ENCODE measurements around the gene HIBCH. TPM values are rescaled to one million over a fixed set of nuclear protein-coding genes. Genes with fewer than 3 reads are reported as not detected.
A peak's percentile ranks its signal among the peaks of the same experiment; 100 is the strongest.

The HIBCH gene
- total and polyA plus RNA-seq, 2 experiments from 2014 or later = 10.4 to 29.0 TPM

DNA sequence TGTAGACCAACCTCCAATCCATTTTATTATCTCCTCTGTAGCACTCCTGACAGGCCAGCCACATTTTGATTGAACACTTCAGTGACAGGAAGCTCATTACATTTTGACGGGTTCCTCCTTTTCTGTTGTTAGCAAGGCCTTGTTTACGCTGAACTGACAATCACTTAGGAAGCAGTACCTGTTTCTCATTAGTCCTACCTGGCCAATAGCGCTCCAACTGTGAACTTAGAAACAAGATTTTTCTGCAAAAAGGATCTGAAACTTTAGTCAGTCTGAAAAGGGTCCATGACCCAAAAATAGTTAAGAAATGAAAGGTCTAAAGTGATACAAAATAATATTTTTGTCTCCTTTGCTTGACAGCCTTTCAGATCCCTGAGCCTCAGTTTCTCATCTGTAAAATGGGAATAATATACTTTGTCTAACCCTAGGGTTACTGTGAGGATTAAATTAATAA is 137.5 kb downstream of the HIBCH start:
- DNase-seq = no peak
- no peaks in the 10 kb centered on the region for H3K4me1 ChIP-seq (ENCODE audit: insufficient read depth)
- H2AFZ ChIP-seq = no peak overlapping the region
- no peaks in the 10 kb centered on the region for H3K36me3 ChIP-seq (ENCODE audit: low read depth)
- H3K4me3 ChIP-seq = no peak overlapping the region
- no peak for TF ChIP-seq EZH2 (IDR thresholded peaks at IDR 0.05; ENCODE audit: insufficient read depth, poor library complexity, severe bottlenecking)
- TF ChIP-seq EZH2phosphoT487 (IDR thresholded peaks at IDR 0.05; ENCODE audit: insufficient read depth, low read depth) = no peak
- WGBS, 2 experiments (ENCODE audit: low coverage in 1 of 2, low lambda C conversion rate in 2 of 2, missing lambda C conversion rate in 2 of 2) = 66 to 68% methylated on average over 3 of the region's 3 CpGs
- H3K4me2 ChIP-seq (ENCODE audit: unreplicated experiment) = no peak overlapping the region
- H3K79me2 ChIP-seq (ENCODE audit: insufficient read depth) = no peaks in the 10 kb centered on the region
- H3K27me3 ChIP-seq (replicated peaks; ENCODE audit: insufficient read depth) = no peaks in the 10 kb centered on the region
- no peaks in the 10 kb centered on the region for H3K9me3 ChIP-seq (ENCODE audit: low read depth)
- H3K9me2 ChIP-seq (ENCODE audit: insufficient read depth) = no peaks in the 10 kb centered on the region
- in situ Hi-C loops (cut with MboI) = no loop called here
- H3F3A ChIP-seq (ENCODE audit: insufficient read depth) = no peaks in the 10 kb centered on the region
- no peak overlapping the region for H3K27ac ChIP-seq
- no peak overlapping the region for H3K9ac ChIP-seq
- no peaks in the 10 kb centered on the region for H4K20me1 ChIP-seq (ENCODE audit: insufficient read depth)

DNA sequence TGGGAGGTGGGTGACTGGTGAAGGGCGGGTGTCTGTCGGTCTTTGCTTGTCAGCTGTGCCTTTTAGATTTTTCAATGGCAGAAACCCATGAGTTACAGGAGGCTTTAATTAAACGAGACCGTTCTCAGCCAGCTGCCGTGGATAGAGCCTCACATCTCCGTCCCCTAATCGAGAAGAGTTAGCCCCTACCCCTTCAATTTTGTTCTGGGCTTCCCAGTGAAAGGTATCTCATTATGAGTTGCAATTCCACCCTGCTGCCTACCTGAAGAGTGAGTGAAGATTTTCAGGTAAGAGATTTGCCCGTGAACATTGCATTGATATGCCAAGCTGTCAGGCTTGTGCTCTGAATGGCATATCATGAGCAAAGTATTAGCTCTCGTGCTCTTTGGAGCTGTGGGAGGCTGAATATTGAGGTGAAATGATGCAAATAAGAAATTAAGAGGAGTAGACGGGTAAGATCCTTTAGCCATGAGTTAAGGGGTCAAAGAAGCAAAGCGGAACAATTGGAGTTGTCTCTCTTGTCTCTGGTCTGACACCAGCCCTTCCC is 138.4 kb downstream of the HIBCH start:
- WGBS, 2 experiments (ENCODE audit: low coverage in 1 of 2, low lambda C conversion rate in 2 of 2, missing lambda C conversion rate in 2 of 2) = 14 to 17% methylated on average over 11 of the region's 11 CpGs
- TF ChIP-seq EZH2phosphoT487 (IDR thresholded peaks at IDR 0.05; ENCODE audit: insufficient read depth, low read depth) (no peak), EZH2 (IDR thresholded peaks at IDR 0.05; ENCODE audit: insufficient read depth, poor library complexity, severe bottlenecking) (no peak)
- Histone ChIP-seq H3K4me2 (ENCODE audit: unreplicated experiment) (peak overlapping the region; percentile 79), H3K9me3 (ENCODE audit: low read depth) (no peaks in the 10 kb centered on the region), H4K20me1 (ENCODE audit: insufficient read depth) (no peaks in the 10 kb centered on the region), H3F3A (ENCODE audit: insufficient read depth) (no peaks in the 10 kb centered on the region), H2AFZ (peak overlapping the region; percentile 88), H3K4me1 (ENCODE audit: insufficient read depth) (no peaks in the 10 kb centered on the region), H3K9ac (peak overlapping the region; percentile 63), H3K36me3 (ENCODE audit: low read depth) (no peaks in the 10 kb centered on the region), H3K9me2 (ENCODE audit: insufficient read depth) (no peaks in the 10 kb centered on the region), H3K4me3 (peak overlapping the region; percentile 74), H3K79me2 (ENCODE audit: insufficient read depth) (no peaks in the 10 kb centered on the region), H3K27ac (no peak overlapping the region), H3K27me3 (replicated peaks; ENCODE audit: insufficient read depth) (no peaks in the 10 kb centered on the region)
- DNase-seq = peak; percentile 13
- in situ Hi-C loops (cut with MboI) = no loop called here

- WGBS, 2 experiments (ENCODE audit: low coverage in 1 of 2, low lambda C conversion rate in 2 of 2, missing lambda C conversion rate in 2 of 2) = 2 to 4% methylated on average over 33 to 57 of the region's 82 CpGs
- Histone ChIP-seq H4K20me1 (ENCODE audit: insufficient read depth) (no peaks in the 10 kb centered on the region), H3K79me2 (ENCODE audit: insufficient read depth) (no peaks in the 10 kb centered on the region), H2AFZ (peak overlapping the region; percentile 88), H3K27me3 (replicated peaks; ENCODE audit: insufficient read depth) (no peaks in the 10 kb centered on the region), H3K9me2 (ENCODE audit: insufficient read depth) (no peaks in the 10 kb centered on the region), H3K4me1 (ENCODE audit: insufficient read depth) (no peaks in the 10 kb centered on the region), H3K4me3 (peak overlapping the region; percentile 74), H3K4me2 (ENCODE audit: unreplicated experiment) (peak overlapping the region; percentile 79), H3F3A (ENCODE audit: insufficient read depth) (no peaks in the 10 kb centered on the region), H3K27ac (no peak overlapping the region), H3K36me3 (ENCODE audit: low read depth) (no peaks in the 10 kb centered on the region), H3K9ac (peak overlapping the region; percentile 63), H3K9me3 (ENCODE audit: low read depth) (no peaks in the 10 kb centered on the region)
- in situ Hi-C loops (cut with MboI) = no loop called here
- DNase-seq = peak; percentile 65
- TF ChIP-seq EZH2 (IDR thresholded peaks at IDR 0.05; ENCODE audit: insufficient read depth, poor library complexity, severe bottlenecking) (no peak), EZH2phosphoT487 (IDR thresholded peaks at IDR 0.05; ENCODE audit: insufficient read depth, low read depth) (no peak)
Measured at GRCh38 chr2:190180313-190181122, 139.1 kb downstream of the HIBCH start.

- Histone ChIP-seq H3F3A (ENCODE audit: insufficient read depth) (no peaks in the 10 kb centered on the region), H4K20me1 (ENCODE audit: insufficient read depth) (no peaks in the 10 kb centered on the region), H3K9me2 (ENCODE audit: insufficient read depth) (no peaks in the 10 kb centered on the region), H3K4me3 (peak overlapping the region; percentile 74), H3K27ac (no peak overlapping the region), H3K4me1 (ENCODE audit: insufficient read depth) (no peaks in the 10 kb centered on the region), H3K79me2 (ENCODE audit: insufficient read depth) (no peaks in the 10 kb centered on the region), H3K27me3 (replicated peaks; ENCODE audit: insufficient read depth) (no peaks in the 10 kb centered on the region), H3K36me3 (ENCODE audit: low read depth) (no peaks in the 10 kb centered on the region), H3K4me2 (ENCODE audit: unreplicated experiment) (peak overlapping the region; percentile 79), H3K9ac (no peak overlapping the region; the same call in 1 of the 2 replicates), H2AFZ (peak overlapping the region; percentile 88), H3K9me3 (ENCODE audit: low read depth) (no peaks in the 10 kb centered on the region)
- TF ChIP-seq EZH2 (IDR thresholded peaks at IDR 0.05; ENCODE audit: insufficient read depth, poor library complexity, severe bottlenecking) (no peak), EZH2phosphoT487 (IDR thresholded peaks at IDR 0.05; ENCODE audit: insufficient read depth, low read depth) (no peak)
- no peak for DNase-seq
- in situ Hi-C loops (cut with MboI) = no loop called here
- WGBS, 2 experiments (ENCODE audit: low coverage in 1 of 2, low lambda C conversion rate in 2 of 2, missing lambda C conversion rate in 2 of 2) = 29% methylated on average over 13 of the region's 13 CpGs
Measured at GRCh38 chr2:190179754-190180312, 139.8 kb downstream of the HIBCH start.
